K562 (cell line): ENCODE data around the gene PNPO. TPM values are rescaled to one million over a fixed set of nuclear protein-coding genes. Genes with fewer than 3 reads are reported as not detected.
A peak's percentile ranks its signal among the peaks of the same experiment; 100 is the strongest.

Experiments
- ATAC-seq: fragments of 200-7000 bp; cut with Tn5 transposase; 3 replicates; pipeline ENCODE4 v1.9.1; 2020; ENCODE audit warnings: moderate library complexity
- BruUV-seq: library from RNA; stranded (reverse); fragments of 400-500 nt; replicated peaks from 2 replicates; lab custom pipeline; 2021; lab: Mats Ljungman, UMichigan
- CTCF ChIA-PET: fragments of 300-600 bp; formaldehyde crosslinking; extraction: SDS; loops from one replicate; lab custom pipeline; 2021; ENCODE audit warnings: low intra/inter-chr PET ratio; lab: Yijun Ruan, JAX
- POLR2A ChIA-PET: fragments of 300-600, 350-650 bp; sonication (Branson Sonifier 250); formaldehyde crosslinking; extraction: SDS; loops from one replicate; lab custom pipeline; 2021; ENCODE audit warnings: antibody characterized with exemption, inconsistent platforms; lab: Yijun Ruan, JAX
- DNase-seq, 4 experiments: peaks; one replicate each; pipeline versions ENCODE4 v3.0.0 to v3.0.0-alpha.2; 2011 to 2018; ENCODE audit warnings: low spot score in 3 of 4, mixed read lengths in 3 of 4; ENCODE audit errors: extremely low read depth in 1 of 4
- FAIRE-seq: peaks from 2 replicates; lab custom pipeline; 2011; peaks lifted over from hg19 to GRCh38; lab: Jason Lieb, UNC
- H2AFZ ChIP-seq: 2 replicates; pipeline ENCODE4 v1.6.0; 2011; ENCODE audit warnings: low read depth, low read length, control low read depth, inconsistent platforms
- H3K27ac ChIP-seq: fragments of 200-600 bp; 3 replicates; pipeline ENCODE4 v1.8.0; 2011; ENCODE audit warnings: low read depth, mild to moderate bottlenecking, control low read depth, inconsistent platforms, low read length, moderate library complexity, mixed read lengths; ENCODE audit errors: extremely low read depth
- H3K27me3 ChIP-seq, 2 experiments: fragments of 300-600 bp in 1 of 2; 2 replicates in 1 of 2; 3 replicates in 1 of 2; pipeline versions ENCODE4 v1.6.0 to v1.8.0; 2011; ENCODE audit warnings: inconsistent platforms in 2 of 2, low read length in 2 of 2, mild to moderate bottlenecking in 1 of 2, mixed read lengths in 1 of 2, moderate library complexity in 1 of 2; ENCODE audit not compliant: control insufficient read depth in 2 of 2, insufficient read depth in 2 of 2
- H3K36me3 ChIP-seq: fragments of 300-600 bp; 3 replicates; pipeline ENCODE4 v1.8.0; 2011; ENCODE audit warnings: mild to moderate bottlenecking, low read length, inconsistent platforms; ENCODE audit not compliant: control insufficient read depth, insufficient read depth
- H3K4me1 ChIP-seq, 2 experiments: fragments of 200-600 bp in 1 of 2; replicated peaks in 1 of 2; 2 replicates in 1 of 2; 3 replicates in 1 of 2; pipeline versions ENCODE4 v1.5.1 to v1.8.0; 2011; ENCODE audit warnings: inconsistent platforms in 2 of 2, low read length in 2 of 2, mild to moderate bottlenecking in 1 of 2, mixed read lengths in 1 of 2, moderate library complexity in 1 of 2; ENCODE audit not compliant: control insufficient read depth in 2 of 2, insufficient read depth in 2 of 2
- H3K4me2 ChIP-seq: 2 replicates; pipeline ENCODE4 v1.6.1; 2011; ENCODE audit warnings: low read length, control low read depth, inconsistent platforms, mixed read lengths; ENCODE audit not compliant: insufficient read depth
- H3K4me3 ChIP-seq: fragments of 200-600 bp; sonication (generic), shearing (Covaris generic); 2 replicates; pipeline ENCODE4 v1.5.1; 2016; ENCODE audit warnings: control low read depth, inconsistent platforms
- H3K79me2 ChIP-seq: fragments of 200-600 bp; 3 replicates; pipeline ENCODE4 v1.8.0; 2011; ENCODE audit warnings: low read length, inconsistent platforms; ENCODE audit not compliant: control insufficient read depth, insufficient read depth
- H3K9ac ChIP-seq, 2 experiments: 2 replicates each; pipeline versions ENCODE4 v1.6.0 to v1.6.1; 2011; ENCODE audit warnings: low read depth in 2 of 2, low read length in 2 of 2, control low read depth in 1 of 2, inconsistent platforms in 1 of 2, mild to moderate bottlenecking in 1 of 2, mixed read lengths in 1 of 2; ENCODE audit not compliant: insufficient read depth in 1 of 2
- H3K9me1 ChIP-seq: one replicate; pipeline ENCODE4 v1.6.0; 2011; ENCODE audit warnings: inconsistent platforms, mild to moderate bottlenecking, low read length, moderate library complexity; ENCODE audit not compliant: control insufficient read depth, insufficient read depth
- H3K9me3 ChIP-seq: replicated peaks from 2 replicates; pipeline ENCODE4 v1.5.1; 2011; ENCODE audit warnings: low read depth, low read length, inconsistent platforms; ENCODE audit not compliant: control insufficient read depth, insufficient read depth
- H4K20me1 ChIP-seq: replicated peaks from 2 replicates; pipeline ENCODE4 v1.6.1; 2011; ENCODE audit warnings: low read length, inconsistent platforms, mixed read lengths; ENCODE audit not compliant: control insufficient read depth, insufficient read depth
- GABPB2 ChIP-seq: fragments of 250-450 bp; sonication (Bioruptor Pico); conservative IDR thresholded peaks from 2 replicates; pipeline ENCODE4 v1.5.1; 2021; ENCODE audit warnings: mild to moderate bottlenecking
- NFYB ChIP-seq: IDR thresholded peaks from 2 replicates; pipeline ENCODE4 v1.6.1; 2011; ENCODE audit warnings: mild to moderate bottlenecking, moderate library complexity; ENCODE audit not compliant: insufficient read length; ENCODE audit errors: extremely low read depth
- in situ Hi-C: fragments of 300-500 bp; cut with MboI; formaldehyde crosslinking; loops from 4 replicates; pipeline ENCODE4 v1.15.0; 2018; ENCODE audit warnings: inconsistent platforms, mixed read lengths
- intact Hi-C: fragments of 100-400 bp; cut with micrococcal nuclease; formaldehyde crosslinking; loops from 2 replicates; pipeline ENCODE4 v1.14.2; 2022
- polyA plus RNA-seq, 8 experiments: library from polyadenylated mRNA; depleted of rRNA in 4 of 8; stranded (reverse) in 5 of 8; unstranded in 3 of 8; fragments of >200 nt; fragmentation: Nextera tagmentation in 2 of 8; fragmentation: Illumina TruSeq in 1 of 8; extraction: Ambion mirVana in 2 of 8; extraction: Trizol in 1 of 8; gene quantifications; 2 replicates each; pipeline versions ENCODE4 v1.2.1 to v1.2.3, GENCODE V29; 2011 to 2014; ENCODE audit warnings: inconsistent platforms in 1 of 8, missing spikeins in 1 of 8
- total RNA-seq, 7 experiments: library from RNA; depleted of rRNA in 6 of 7; stranded (reverse); fragments of >200 nt in 6 of 7; fragmentation: Illumina TruSeq in 2 of 7; extraction: Trizol in 2 of 7; gene quantifications; 2 replicates each; pipeline versions ENCODE4 v1.2.1 to v1.2.3, GENCODE V29; 2011 to 2021; ENCODE audit warnings: low replicate concordance in 1 of 7
- TF ChIP-seq, protein P1 (sequence below), 2 experiments: fragments of 450-650 bp; formaldehyde crosslinking in 1 of 2; IDR thresholded peaks; 2 replicates each; pipeline versions ENCODE4 v1.4.0 to v1.6.1; 2014 to 2020; ENCODE audit warnings: mild to moderate bottlenecking in 2 of 2, borderline replicate concordance in 1 of 2, low read depth in 1 of 2
- TF ChIP-seq, protein P2 (sequence below): sonication (generic); formaldehyde crosslinking; IDR thresholded peaks from 2 replicates; pipeline ENCODE4 v1.9.0; 2022; ENCODE audit warnings: mild to moderate bottlenecking, missing genetic modification reagents

The PNPO gene
- total and polyA plus RNA-seq, 9 of the 15 experiments (the other 6 are each of a cell fraction or from before 2014, with no cell fraction given): 16.6 to 39.0 (median 27.4) TPM

DNA sequence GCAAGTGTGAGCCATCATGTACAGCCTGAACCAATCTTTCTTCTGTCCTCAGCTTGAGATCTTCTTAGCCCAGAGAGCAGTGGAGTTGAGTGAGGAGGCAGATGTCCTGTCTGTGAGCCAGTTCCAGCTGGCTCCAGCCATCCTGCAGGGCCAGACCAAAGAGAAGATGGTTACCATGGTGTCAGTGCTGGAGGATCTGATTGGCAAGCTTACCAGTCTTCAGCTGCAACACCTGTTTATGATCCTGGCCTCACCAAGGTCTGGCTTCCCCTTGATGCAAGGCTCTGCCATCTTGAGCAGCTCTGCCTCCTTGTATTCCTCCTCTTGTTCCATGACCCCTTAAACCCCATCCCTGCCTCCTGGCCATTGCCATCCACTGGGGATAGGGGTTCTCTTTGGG lies 39.2 kb downstream of the PNPO start:
- ATAC-seq: no peak
- no peaks in the 10 kb centered on the region for H3K79me2 ChIP-seq
- peaks cover 82% of the 10 kb centered on the region for H3K36me3 ChIP-seq
- no peaks in the 10 kb centered on the region for H3K27me3 ChIP-seq
- H4K20me1 ChIP-seq: peaks cover 12% of the 10 kb centered on the region; the same call in 1 of the 2 replicates
- H3K4me2 ChIP-seq: no peak overlapping the region
- CTCF ChIA-PET: interaction anchor here (0.6 to 0.9 kb wide), 2 partner anchors 38 to 138 kb away, joined by 3 to 6 read pairs; no protein-coding TSS in a partner anchor
- peaks cover 4% of the 10 kb centered on the region for H3K9me1 ChIP-seq
- TF ChIP-seq, protein P1, sequence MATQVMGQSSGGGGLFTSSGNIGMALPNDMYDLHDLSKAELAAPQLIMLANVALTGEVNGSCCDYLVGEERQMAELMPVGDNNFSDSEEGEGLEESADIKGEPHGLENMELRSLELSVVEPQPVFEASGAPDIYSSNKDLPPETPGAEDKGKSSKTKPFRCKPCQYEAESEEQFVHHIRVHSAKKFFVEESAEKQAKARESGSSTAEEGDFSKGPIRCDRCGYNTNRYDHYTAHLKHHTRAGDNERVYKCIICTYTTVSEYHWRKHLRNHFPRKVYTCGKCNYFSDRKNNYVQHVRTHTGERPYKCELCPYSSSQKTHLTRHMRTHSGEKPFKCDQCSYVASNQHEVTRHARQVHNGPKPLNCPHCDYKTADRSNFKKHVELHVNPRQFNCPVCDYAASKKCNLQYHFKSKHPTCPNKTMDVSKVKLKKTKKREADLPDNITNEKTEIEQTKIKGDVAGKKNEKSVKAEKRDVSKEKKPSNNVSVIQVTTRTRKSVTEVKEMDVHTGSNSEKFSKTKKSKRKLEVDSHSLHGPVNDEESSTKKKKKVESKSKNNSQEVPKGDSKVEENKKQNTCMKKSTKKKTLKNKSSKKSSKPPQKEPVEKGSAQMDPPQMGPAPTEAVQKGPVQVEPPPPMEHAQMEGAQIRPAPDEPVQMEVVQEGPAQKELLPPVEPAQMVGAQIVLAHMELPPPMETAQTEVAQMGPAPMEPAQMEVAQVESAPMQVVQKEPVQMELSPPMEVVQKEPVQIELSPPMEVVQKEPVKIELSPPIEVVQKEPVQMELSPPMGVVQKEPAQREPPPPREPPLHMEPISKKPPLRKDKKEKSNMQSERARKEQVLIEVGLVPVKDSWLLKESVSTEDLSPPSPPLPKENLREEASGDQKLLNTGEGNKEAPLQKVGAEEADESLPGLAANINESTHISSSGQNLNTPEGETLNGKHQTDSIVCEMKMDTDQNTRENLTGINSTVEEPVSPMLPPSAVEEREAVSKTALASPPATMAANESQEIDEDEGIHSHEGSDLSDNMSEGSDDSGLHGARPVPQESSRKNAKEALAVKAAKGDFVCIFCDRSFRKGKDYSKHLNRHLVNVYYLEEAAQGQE (IDR thresholded peaks at IDR 0.05; ENCODE audit: borderline replicate concordance): 0 out of 2 replicates have a peak, but pooled peaks have one; percentile 10
- TF ChIP-seq, protein P1 (CRISPR knock-in tag; IDR thresholded peaks at IDR 0.05; ENCODE audit: low read depth): no peak
- no peak for TF ChIP-seq GABPB2 (CRISPR knock-in tag)
- TF ChIP-seq, protein P2, sequence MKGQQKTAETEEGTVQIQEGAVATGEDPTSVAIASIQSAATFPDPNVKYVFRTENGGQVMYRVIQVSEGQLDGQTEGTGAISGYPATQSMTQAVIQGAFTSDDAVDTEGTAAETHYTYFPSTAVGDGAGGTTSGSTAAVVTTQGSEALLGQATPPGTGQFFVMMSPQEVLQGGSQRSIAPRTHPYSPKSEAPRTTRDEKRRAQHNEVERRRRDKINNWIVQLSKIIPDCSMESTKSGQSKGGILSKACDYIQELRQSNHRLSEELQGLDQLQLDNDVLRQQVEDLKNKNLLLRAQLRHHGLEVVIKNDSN (CRISPR knock-in tag): no peak
- TF ChIP-seq NFYB: peak; percentile 12
- POLR2A ChIA-PET: interaction anchor here (0.6 to 1.2 kb wide), 6 partner anchors 9 to 142 kb away, joined by 3 to 4 read pairs (median 3); no protein-coding TSS in a partner anchor
- FAIRE-seq: no peak
- no peak overlapping the region for H3K4me3 ChIP-seq
- H3K27ac ChIP-seq: no peak overlapping the region
- H3K9me3 ChIP-seq: no peaks in the 10 kb centered on the region
- no peak for DNase-seq
- in situ Hi-C loops (loop anchor here (5.0 kb wide), 1 partner anchor 37 kb away; no protein-coding TSS in a partner anchor), intact Hi-C loops (no loop called here)
- H3K9ac ChIP-seq: no peak overlapping the region
- no peak overlapping the region for H2AFZ ChIP-seq
- no TSS peak for BruUV-seq
- H3K4me1 ChIP-seq: peaks cover 34 to 50% of the 10 kb centered on the region in 2 experiments
